HepG2 (cell line): ENCODE data around the gene RNF208. TPM values are rescaled to one million over a fixed set of nuclear protein-coding genes. Genes with fewer than 3 reads are reported as not detected.
A peak's percentile ranks its signal among the peaks of the same experiment; 100 is the strongest.

Experiments
- ATAC-seq: fragments of 200-7000 bp; cut with Tn5 transposase; 3 replicates; pipeline ENCODE4 v1.9.1; 2020; ENCODE audit warnings: mild to moderate bottlenecking, moderate library complexity
- BruUV-seq: library from RNA; stranded (reverse); fragments of 400-500 nt; replicated peaks from 2 replicates; lab custom pipeline; 2021; lab: Mats Ljungman, UMichigan
- CTCF ChIA-PET: fragments of 300-600 bp; formaldehyde crosslinking; extraction: SDS; loops from one replicate; lab custom pipeline; 2021; ENCODE audit warnings: low total read pairs, inconsistent platforms, low intra/inter-chr PET ratio; lab: Yijun Ruan, JAX
- POLR2A ChIA-PET: fragments of 350-600 bp; sonication (Branson Sonifier 250); formaldehyde crosslinking; loops from one replicate; lab custom pipeline; 2020; ENCODE audit warnings: antibody characterized with exemption, inconsistent platforms; lab: Yijun Ruan, JAX
- DNase-seq: peaks from one replicate; pipeline ENCODE4 v3.0.0-alpha.2; 2015; ENCODE audit warnings: low spot score
- FAIRE-seq: peaks from 3 replicates; lab custom pipeline; 2011; peaks lifted over from hg19 to GRCh38; lab: Jason Lieb, UNC
- H2AFZ ChIP-seq: one replicate; pipeline ENCODE4 v1.6.1; 2011; ENCODE audit warnings: low read length, inconsistent platforms
- H3K27ac ChIP-seq: fragments of 300-600 bp; 3 replicates; pipeline ENCODE4 v1.8.0; 2011; ENCODE audit warnings: mixed run types, mild to moderate bottlenecking, mixed read lengths, low read length, inconsistent platforms; ENCODE audit not compliant: insufficient read depth; ENCODE audit errors: extremely low read length
- H3K27me3 ChIP-seq, 2 experiments: fragments of 200-600 bp in 1 of 2; 2 replicates in 1 of 2; 3 replicates in 1 of 2; pipeline versions ENCODE4 v1.6.0 to v1.8.0; 2011; ENCODE audit warnings: low read length in 2 of 2, mild to moderate bottlenecking in 2 of 2, moderate library complexity in 2 of 2, inconsistent platforms in 1 of 2; ENCODE audit not compliant: insufficient read depth in 2 of 2, control insufficient read depth in 1 of 2
- H3K36me3 ChIP-seq, 2 experiments: fragments of 200-600 bp in 1 of 2; replicated peaks in 1 of 2; 2 replicates in 1 of 2; 3 replicates in 1 of 2; pipeline versions ENCODE4 v1.5.1 to v1.8.0; 2011; ENCODE audit warnings: low read length in 2 of 2, inconsistent platforms in 1 of 2; ENCODE audit not compliant: insufficient read depth in 2 of 2, control insufficient read depth in 1 of 2
- H3K4me1 ChIP-seq: 2 replicates; pipeline ENCODE4 v1.5.1; 2012; ENCODE audit warnings: low read length, inconsistent platforms; ENCODE audit not compliant: insufficient read depth
- H3K4me2 ChIP-seq: 2 replicates; pipeline ENCODE4 v1.6.0; 2011; ENCODE audit warnings: low read depth, low read length, inconsistent platforms
- H3K4me3 ChIP-seq, 3 experiments: fragments of 200-600 bp in 1 of 3; sonication (generic), shearing (Covaris generic) in 1 of 3; replicated peaks in 1 of 3; 2 replicates each; pipeline ENCODE4 v1.5.1; 2011 to 2016; ENCODE audit warnings: low read length in 3 of 3, inconsistent platforms in 2 of 3, low read depth in 2 of 3, mild to moderate bottlenecking in 2 of 3, control low read depth in 1 of 3, mixed read lengths in 1 of 3; ENCODE audit not compliant: insufficient read depth in 1 of 3
- H3K79me2 ChIP-seq: one replicate; pipeline ENCODE4 v1.6.1; 2011; ENCODE audit warnings: low read length, inconsistent platforms; ENCODE audit not compliant: insufficient read depth
- H3K9ac ChIP-seq: 2 replicates; pipeline ENCODE4 v1.6.0; 2011; ENCODE audit warnings: mild to moderate bottlenecking, low read depth, low read length, inconsistent platforms; ENCODE audit not compliant: insufficient read depth
- H3K9me3 ChIP-seq: 2 replicates; pipeline ENCODE4 v1.5.1; 2012; ENCODE audit warnings: mild to moderate bottlenecking, low read length
- H4K20me1 ChIP-seq: 2 replicates; pipeline ENCODE4 v1.6.0; 2011; ENCODE audit warnings: inconsistent platforms, mild to moderate bottlenecking, low read length, moderate library complexity; ENCODE audit not compliant: insufficient read depth
- AGO1 ChIP-seq: fragments of 200-400 bp; formaldehyde crosslinking; IDR thresholded peaks from 2 replicates; pipeline ENCODE4 v1.6.1; 2017; ENCODE audit warnings: mild to moderate bottlenecking, low read depth, low read length, moderate library complexity; ENCODE audit not compliant: poor library complexity, severe bottlenecking
- AGO2 ChIP-seq: fragments of 200-400 bp; formaldehyde crosslinking; optimal IDR thresholded peaks from 2 replicates; pipeline ENCODE3; 2017; ENCODE audit warnings: mild to moderate bottlenecking, low read depth, low read length, moderate library complexity
- HDAC2 ChIP-seq: sonication (generic); formaldehyde crosslinking; IDR thresholded peaks from 2 replicates; pipeline ENCODE4 v1.4.0; 2020; ENCODE audit warnings: missing genetic modification reagents
- HNRNPL ChIP-seq: fragments of 200-400 bp; formaldehyde crosslinking; IDR thresholded peaks from 2 replicates; pipeline ENCODE4 v1.6.1; 2017; ENCODE audit warnings: mild to moderate bottlenecking, low read depth, low read length
- PHB2 ChIP-seq: fragments of 450-650 bp; IDR thresholded peaks from 2 replicates; pipeline ENCODE4 v1.6.1; 2018; ENCODE audit not compliant: partially characterized antibody
- RAD21 ChIP-seq: fragments of 450-650 bp; formaldehyde crosslinking; IDR thresholded peaks from 2 replicates; pipeline ENCODE4 v1.5.0; 2020; ENCODE audit warnings: mild to moderate bottlenecking
- RBAK ChIP-seq: sonication (generic); formaldehyde crosslinking; IDR thresholded peaks from 2 replicates; pipeline ENCODE4 v1.5.1; 2020; ENCODE audit warnings: mild to moderate bottlenecking, missing genetic modification reagents
- SKIL ChIP-seq: sonication (generic); formaldehyde crosslinking; IDR thresholded peaks from 2 replicates; pipeline ENCODE4 v1.8.0; 2022; ENCODE audit warnings: missing genetic modification reagents, mild to moderate bottlenecking, moderate library complexity, borderline replicate concordance
- SRSF9 ChIP-seq: fragments of 200-400 bp; formaldehyde crosslinking; IDR thresholded peaks from 2 replicates; pipeline ENCODE4 v1.6.1; 2018; ENCODE audit warnings: borderline replicate concordance, mild to moderate bottlenecking, low read depth, low read length; ENCODE audit not compliant: insufficient read depth, poor library complexity, severe bottlenecking
- STAG1 ChIP-seq: sonication (generic); formaldehyde crosslinking; IDR thresholded peaks from 2 replicates; pipeline ENCODE4 v1.4.0; 2020; ENCODE audit warnings: missing genetic modification reagents
- ZBTB38 ChIP-seq: sonication (generic); formaldehyde crosslinking; IDR thresholded peaks from 2 replicates; pipeline ENCODE4 v1.5.1; 2020; ENCODE audit warnings: mild to moderate bottlenecking, missing genetic modification reagents
- ZIK1 ChIP-seq: sonication (generic); formaldehyde crosslinking; IDR thresholded peaks from 2 replicates; pipeline ENCODE4 v1.5.0; 2020; ENCODE audit warnings: mild to moderate bottlenecking, low read depth, missing genetic modification reagents, borderline replicate concordance
- ZNF552 ChIP-seq: sonication (generic); formaldehyde crosslinking; IDR thresholded peaks from 2 replicates; pipeline ENCODE4 v1.9.0; 2022; ENCODE audit warnings: missing genetic modification reagents, mild to moderate bottlenecking, borderline replicate concordance
- ZNF597 ChIP-seq: sonication (generic); formaldehyde crosslinking; IDR thresholded peaks from 2 replicates; pipeline ENCODE4 v1.5.0; 2020; ENCODE audit warnings: missing genetic modification reagents
- WGBS: methylation state at CpG from one replicate; pipeline ENCODE4 v1.1.6; 2017; ENCODE audit warnings: low lambda C conversion rate; 5-methylcytosine and 5-hydroxymethylcytosine counted together
- in situ Hi-C: cut with HindIII; loops from 2 replicates; pipeline ENCODE4 v1.10.0; 2017; ENCODE audit warnings: low pct_unique_long_range_greater_than_20kb; ENCODE audit not compliant: extremely low pct_ligation_motif_present
- intact Hi-C: fragments of 100-400 bp; cut with micrococcal nuclease; formaldehyde crosslinking; loops from one replicate; pipeline ENCODE4 v1.10.0; 2022; ENCODE audit not compliant: unreplicated experiment
- polyA plus RNA-seq, 8 experiments: library from polyadenylated mRNA; depleted of rRNA in 3 of 8; stranded (reverse) in 7 of 8; unstranded in 1 of 8; fragments of >200 nt; fragmentation: Illumina TruSeq in 4 of 8; extraction: Trizol in 4 of 8; gene quantifications; 2 replicates each; pipeline versions ENCODE4 v1.2.1 to v1.2.3, GENCODE V29; 2011 to 2016; ENCODE audit warnings: low read depth in 4 of 8, missing spikeins in 1 of 8, mixed read lengths in 1 of 8; ENCODE audit not compliant: insufficient read depth in 1 of 8
- total RNA-seq, 5 experiments: library from RNA; depleted of rRNA; stranded (reverse); fragments of >200 nt; fragmentation: Illumina TruSeq; extraction: Trizol; gene quantifications; 2 replicates each; pipeline ENCODE4 v1.2.3, GENCODE V29; 2016; ENCODE audit warnings: low read depth in 1 of 5

The RNF208 gene
- total and polyA plus RNA-seq, 2 of the 13 experiments (the other 11 are each of a cell fraction or from before 2014, with no cell fraction given) = 1.6 to 2.1 TPM

- Histone ChIP-seq H3K4me2 (no peak overlapping the region), H3K4me1 (peaks cover 28% of the 10 kb centered on the region), H3K9ac (no peak overlapping the region), H4K20me1 (peaks cover 4% of the 10 kb centered on the region; the same call in 1 of the 2 replicates), H3K9me3 (no peaks in the 10 kb centered on the region), H3K27ac (no peak overlapping the region), H3K79me2 (peaks cover 3% of the 10 kb centered on the region), H3K27me3 (no peaks in the 10 kb centered on the region), H2AFZ (no peak overlapping the region), H3K36me3 (no peaks in the 10 kb centered on the region; a peak in 1 of 5 replicates), H3K4me3 (no peak overlapping the region)
- no peak for ATAC-seq
- no TSS peak for BruUV-seq
- ChIA-PET POLR2A (interaction anchor here (1.3 kb wide), 1 partner anchor 15 kb away, joined by 3 read pairs; no protein-coding TSS in a partner anchor), CTCF (no interaction called here)
- intact Hi-C loops (no loop called here), in situ Hi-C loops (no loop called here)
- no peak for FAIRE-seq
- WGBS = 96% methylated on average over 14 of the region's 19 CpGs
- DNase-seq = no peak
- TF ChIP-seq AGO2 (peak; percentile 1), SRSF9 (no peak), PHB2 (no peak), ZBTB38 (CRISPR knock-in tag) (no peak), ZNF552 (CRISPR knock-in tag) (no peak)
Measured at GRCh38 chr9:137214620-137215019, 7.4 kb downstream of the RNF208 start.

GRCh38 chr9:137213160-137214060, 8.6 kb downstream of the RNF208 start:
- H3K4me2 ChIP-seq = no peak overlapping the region
- POLR2A ChIA-PET = no interaction called here
- no peaks in the 10 kb centered on the region for H3K27me3 ChIP-seq
- DNase-seq (no peak), FAIRE-seq (no peak), ATAC-seq (no peak)
- H2AFZ ChIP-seq = no peak overlapping the region
- H3K4me1 ChIP-seq = peaks cover 16% of the 10 kb centered on the region
- H4K20me1 ChIP-seq = no peaks in the 10 kb centered on the region
- no TSS peak for BruUV-seq
- H3K9ac ChIP-seq = no peak overlapping the region
- peaks cover under 1% of the 10 kb centered on the region for H3K79me2 ChIP-seq
- intact Hi-C loops (no loop called here), in situ Hi-C loops (no loop called here)
- H3K9me3 ChIP-seq = no peaks in the 10 kb centered on the region
- CTCF ChIA-PET = no interaction called here
- no peaks in the 10 kb centered on the region; a peak in 1 of 5 replicates for H3K36me3 ChIP-seq
- H3K4me3 ChIP-seq = no peak overlapping the region
- no peak overlapping the region for H3K27ac ChIP-seq
- whole genome bisulfite sequencing = 95% methylated on average over 28 of the region's 49 CpGs
- TF ChIP-seq HNRNPL (0 out of 2 replicates have a peak, but pooled peaks have one; percentile 61), ZIK1 (no peak), RBAK (CRISPR knock-in tag) (no peak), ZNF597 (CRISPR knock-in tag) (no peak), SKIL (CRISPR knock-in tag) (no peak), STAG1 (peak; percentile 57), HDAC2 (no peak), RAD21 (CRISPR knock-in tag) (peak; percentile 56; the same call in 1 of the 2 replicates), AGO1 (no peak)
